HepG2 (cell line): ENCODE data around the gene TEX28. TPM values are rescaled to one million over a fixed set of nuclear protein-coding genes. Genes with fewer than 3 reads are reported as not detected.

Source experiments
- ATAC-seq: fragments of 200-7000 bp; cut with Tn5 transposase; 3 replicates; pipeline ENCODE4 v1.9.1; 2020; ENCODE audit warnings: mild to moderate bottlenecking, moderate library complexity
- BruUV-seq: library from RNA; stranded (reverse); fragments of 400-500 nt; replicated peaks from 2 replicates; lab custom pipeline; 2021; lab: Mats Ljungman, UMichigan
- CTCF ChIA-PET: fragments of 300-600 bp; formaldehyde crosslinking; extraction: SDS; loops from one replicate; lab custom pipeline; 2021; ENCODE audit warnings: low total read pairs, inconsistent platforms, low intra/inter-chr PET ratio; lab: Yijun Ruan, JAX
- POLR2A ChIA-PET: fragments of 350-600 bp; sonication (Branson Sonifier 250); formaldehyde crosslinking; loops from one replicate; lab custom pipeline; 2020; ENCODE audit warnings: antibody characterized with exemption, inconsistent platforms; lab: Yijun Ruan, JAX
- DNase-seq: peaks from one replicate; pipeline ENCODE4 v3.0.0-alpha.2; 2015; ENCODE audit warnings: low spot score
- FAIRE-seq: peaks from 3 replicates; lab custom pipeline; 2011; peaks lifted over from hg19 to GRCh38; lab: Jason Lieb, UNC
- H2AFZ ChIP-seq: one replicate; pipeline ENCODE4 v1.6.1; 2011; ENCODE audit warnings: low read length, inconsistent platforms
- H3K27ac ChIP-seq: fragments of 300-600 bp; 3 replicates; pipeline ENCODE4 v1.8.0; 2011; ENCODE audit warnings: mixed run types, mild to moderate bottlenecking, mixed read lengths, low read length, inconsistent platforms; ENCODE audit not compliant: insufficient read depth; ENCODE audit errors: extremely low read length
- H3K27me3 ChIP-seq, 2 experiments: fragments of 200-600 bp in 1 of 2; 2 replicates in 1 of 2; 3 replicates in 1 of 2; pipeline versions ENCODE4 v1.6.0 to v1.8.0; 2011; ENCODE audit warnings: low read length in 2 of 2, mild to moderate bottlenecking in 2 of 2, moderate library complexity in 2 of 2, inconsistent platforms in 1 of 2; ENCODE audit not compliant: insufficient read depth in 2 of 2, control insufficient read depth in 1 of 2
- H3K36me3 ChIP-seq, 2 experiments: fragments of 200-600 bp in 1 of 2; replicated peaks in 1 of 2; 2 replicates in 1 of 2; 3 replicates in 1 of 2; pipeline versions ENCODE4 v1.5.1 to v1.8.0; 2011; ENCODE audit warnings: low read length in 2 of 2, inconsistent platforms in 1 of 2; ENCODE audit not compliant: insufficient read depth in 2 of 2, control insufficient read depth in 1 of 2
- H3K4me1 ChIP-seq: 2 replicates; pipeline ENCODE4 v1.5.1; 2012; ENCODE audit warnings: low read length, inconsistent platforms; ENCODE audit not compliant: insufficient read depth
- H3K4me2 ChIP-seq: 2 replicates; pipeline ENCODE4 v1.6.0; 2011; ENCODE audit warnings: low read depth, low read length, inconsistent platforms
- H3K4me3 ChIP-seq, 3 experiments: fragments of 200-600 bp in 1 of 3; sonication (generic), shearing (Covaris generic) in 1 of 3; replicated peaks in 1 of 3; 2 replicates each; pipeline ENCODE4 v1.5.1; 2011 to 2016; ENCODE audit warnings: low read length in 3 of 3, inconsistent platforms in 2 of 3, low read depth in 2 of 3, mild to moderate bottlenecking in 2 of 3, control low read depth in 1 of 3, mixed read lengths in 1 of 3; ENCODE audit not compliant: insufficient read depth in 1 of 3
- H3K79me2 ChIP-seq: one replicate; pipeline ENCODE4 v1.6.1; 2011; ENCODE audit warnings: low read length, inconsistent platforms; ENCODE audit not compliant: insufficient read depth
- H3K9ac ChIP-seq: 2 replicates; pipeline ENCODE4 v1.6.0; 2011; ENCODE audit warnings: mild to moderate bottlenecking, low read depth, low read length, inconsistent platforms; ENCODE audit not compliant: insufficient read depth
- H3K9me3 ChIP-seq: 2 replicates; pipeline ENCODE4 v1.5.1; 2012; ENCODE audit warnings: mild to moderate bottlenecking, low read length
- H4K20me1 ChIP-seq: 2 replicates; pipeline ENCODE4 v1.6.0; 2011; ENCODE audit warnings: inconsistent platforms, mild to moderate bottlenecking, low read length, moderate library complexity; ENCODE audit not compliant: insufficient read depth
- CC2D1A ChIP-seq: sonication (generic); formaldehyde crosslinking; IDR thresholded peaks from 2 replicates; pipeline ENCODE4 v1.8.1; 2023; ENCODE audit warnings: mild to moderate bottlenecking, missing genetic modification reagents
- HNRNPH1 ChIP-seq: fragments of 200-400 bp; formaldehyde crosslinking; optimal IDR thresholded peaks from 2 replicates; pipeline ENCODE3; 2017; ENCODE audit warnings: mild to moderate bottlenecking, low read depth, low read length
- KLF13 ChIP-seq: sonication (generic); formaldehyde crosslinking; IDR thresholded peaks from 2 replicates; pipeline ENCODE4 v1.4.0; 2020; ENCODE audit warnings: mild to moderate bottlenecking, missing genetic modification reagents
- PHF20 ChIP-seq: sonication (generic); formaldehyde crosslinking; IDR thresholded peaks from 2 replicates; pipeline ENCODE4 v1.5.0; 2020; ENCODE audit warnings: mild to moderate bottlenecking, missing genetic modification reagents
- SMYD3 ChIP-seq: sonication (generic); formaldehyde crosslinking; IDR thresholded peaks from 2 replicates; pipeline ENCODE4 v1.8.1; 2023; ENCODE audit warnings: mild to moderate bottlenecking, missing genetic modification reagents
- ZBTB44 ChIP-seq: sonication (generic); formaldehyde crosslinking; IDR thresholded peaks from 2 replicates; pipeline ENCODE4 v1.4.0; 2020; ENCODE audit warnings: missing genetic modification reagents
- ZKSCAN5 ChIP-seq: sonication (generic); formaldehyde crosslinking; IDR thresholded peaks from 2 replicates; pipeline ENCODE4 v1.5.1; 2020; ENCODE audit warnings: mild to moderate bottlenecking, missing genetic modification reagents
- ZNF703 ChIP-seq: sonication (generic); formaldehyde crosslinking; IDR thresholded peaks from 2 replicates; pipeline ENCODE4 v1.5.1; 2020; ENCODE audit warnings: missing genetic modification reagents, mild to moderate bottlenecking, moderate library complexity, borderline replicate concordance
- WGBS: methylation state at CpG from one replicate; pipeline ENCODE4 v1.1.6; 2017; ENCODE audit warnings: low lambda C conversion rate; 5-methylcytosine and 5-hydroxymethylcytosine counted together
- in situ Hi-C: cut with HindIII; loops from 2 replicates; pipeline ENCODE4 v1.10.0; 2017; ENCODE audit warnings: low pct_unique_long_range_greater_than_20kb; ENCODE audit not compliant: extremely low pct_ligation_motif_present
- intact Hi-C: fragments of 100-400 bp; cut with micrococcal nuclease; formaldehyde crosslinking; loops from one replicate; pipeline ENCODE4 v1.10.0; 2022; ENCODE audit not compliant: unreplicated experiment
- polyA plus RNA-seq, 8 experiments: library from polyadenylated mRNA; depleted of rRNA in 3 of 8; stranded (reverse) in 7 of 8; unstranded in 1 of 8; fragments of >200 nt; fragmentation: Illumina TruSeq in 4 of 8; extraction: Trizol in 4 of 8; gene quantifications; 2 replicates each; pipeline versions ENCODE4 v1.2.1 to v1.2.3, GENCODE V29; 2011 to 2016; ENCODE audit warnings: low read depth in 4 of 8, missing spikeins in 1 of 8, mixed read lengths in 1 of 8; ENCODE audit not compliant: insufficient read depth in 1 of 8
- total RNA-seq, 5 experiments: library from RNA; depleted of rRNA; stranded (reverse); fragments of >200 nt; fragmentation: Illumina TruSeq; extraction: Trizol; gene quantifications; 2 replicates each; pipeline ENCODE4 v1.2.3, GENCODE V29; 2016; ENCODE audit warnings: low read depth in 1 of 5
- TF ChIP-seq, protein P1 (sequence below): sonication (generic); formaldehyde crosslinking; IDR thresholded peaks from 2 replicates; pipeline ENCODE4 v1.5.0; 2020; ENCODE audit warnings: mild to moderate bottlenecking, missing genetic modification reagents, borderline replicate concordance
- TF ChIP-seq, protein P2 (sequence below), 2 experiments: fragments of 450-650 bp in 1 of 2; sonication (generic) in 1 of 2; formaldehyde crosslinking; IDR thresholded peaks; 2 replicates each; pipeline versions ENCODE4 v1.5.0 to v1.8.0; 2020 to 2022; ENCODE audit warnings: mild to moderate bottlenecking in 1 of 2, missing genetic modification reagents in 1 of 2

TEX28 gene
- total and polyA plus RNA-seq, 2 of the 13 experiments (the other 11 are each of a cell fraction or from before 2014, with no cell fraction given): not detected

- TF ChIP-seq, protein P1, sequence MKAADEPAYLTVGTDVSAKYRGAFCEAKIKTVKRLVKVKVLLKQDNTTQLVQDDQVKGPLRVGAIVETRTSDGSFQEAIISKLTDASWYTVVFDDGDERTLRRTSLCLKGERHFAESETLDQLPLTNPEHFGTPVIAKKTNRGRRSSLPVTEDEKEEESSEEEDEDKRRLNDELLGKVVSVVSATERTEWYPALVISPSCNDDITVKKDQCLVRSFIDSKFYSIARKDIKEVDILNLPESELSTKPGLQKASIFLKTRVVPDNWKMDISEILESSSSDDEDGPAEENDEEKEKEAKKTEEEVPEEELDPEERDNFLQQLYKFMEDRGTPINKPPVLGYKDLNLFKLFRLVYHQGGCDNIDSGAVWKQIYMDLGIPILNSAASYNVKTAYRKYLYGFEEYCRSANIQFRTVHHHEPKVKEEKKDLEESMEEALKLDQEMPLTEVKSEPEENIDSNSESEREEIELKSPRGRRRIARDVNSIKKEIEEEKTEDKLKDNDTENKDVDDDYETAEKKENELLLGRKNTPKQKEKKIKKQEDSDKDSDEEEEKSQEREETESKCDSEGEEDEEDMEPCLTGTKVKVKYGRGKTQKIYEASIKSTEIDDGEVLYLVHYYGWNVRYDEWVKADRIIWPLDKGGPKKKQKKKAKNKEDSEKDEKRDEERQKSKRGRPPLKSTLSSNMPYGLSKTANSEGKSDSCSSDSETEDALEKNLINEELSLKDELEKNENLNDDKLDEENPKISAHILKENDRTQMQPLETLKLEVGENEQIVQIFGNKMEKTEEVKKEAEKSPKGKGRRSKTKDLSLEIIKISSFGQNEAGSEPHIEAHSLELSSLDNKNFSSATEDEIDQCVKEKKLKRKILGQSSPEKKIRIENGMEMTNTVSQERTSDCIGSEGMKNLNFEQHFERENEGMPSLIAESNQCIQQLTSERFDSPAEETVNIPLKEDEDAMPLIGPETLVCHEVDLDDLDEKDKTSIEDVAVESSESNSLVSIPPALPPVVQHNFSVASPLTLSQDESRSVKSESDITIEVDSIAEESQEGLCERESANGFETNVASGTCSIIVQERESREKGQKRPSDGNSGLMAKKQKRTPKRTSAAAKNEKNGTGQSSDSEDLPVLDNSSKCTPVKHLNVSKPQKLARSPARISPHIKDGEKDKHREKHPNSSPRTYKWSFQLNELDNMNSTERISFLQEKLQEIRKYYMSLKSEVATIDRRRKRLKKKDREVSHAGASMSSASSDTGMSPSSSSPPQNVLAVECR (CRISPR knock-in tag): no peak
- no peak for TF ChIP-seq HNRNPH1
- no peak for TF ChIP-seq KLF13 (CRISPR knock-in tag)
- TF ChIP-seq ZBTB44 (CRISPR knock-in tag): no peak
- TF ChIP-seq PHF20 (CRISPR knock-in tag): no peak
These were observed 37.6 kb upstream of the TEX28 start (continued) for GRCh38 chrX:154332561-154332960.

DNA sequence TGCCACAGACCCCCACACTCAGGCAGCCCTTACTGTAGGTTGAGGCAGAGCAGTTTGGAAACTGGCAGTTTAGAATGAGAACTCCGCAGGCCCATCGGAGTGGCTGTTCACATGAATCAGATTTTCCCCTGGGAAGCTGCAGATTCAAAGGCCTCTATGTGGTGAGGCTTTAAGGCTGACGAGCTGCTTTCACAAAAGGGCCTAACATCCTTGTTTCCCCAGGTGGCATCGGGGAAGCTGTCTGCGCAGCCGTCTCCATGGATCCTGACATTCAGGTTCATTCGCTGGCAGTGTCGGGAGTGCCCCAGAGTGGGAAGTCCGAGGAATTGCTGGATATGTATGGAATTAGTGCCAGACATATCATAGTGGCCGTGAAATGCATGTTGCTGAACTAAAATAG lies 34.4 kb upstream of the TEX28 start:
- WGBS: 0% methylated on average over 1 of the region's 10 CpGs
- Histone ChIP-seq H3K27me3 (peaks cover 2 to 35% of the 10 kb centered on the region in 2 experiments; a peak in 4 of 5 replicates), H4K20me1 (no peaks in the 10 kb centered on the region), H3K27ac (no peak overlapping the region), H2AFZ (no peak overlapping the region)
- CTCF ChIA-PET: no interaction called here
- TF ChIP-seq, protein P2, sequence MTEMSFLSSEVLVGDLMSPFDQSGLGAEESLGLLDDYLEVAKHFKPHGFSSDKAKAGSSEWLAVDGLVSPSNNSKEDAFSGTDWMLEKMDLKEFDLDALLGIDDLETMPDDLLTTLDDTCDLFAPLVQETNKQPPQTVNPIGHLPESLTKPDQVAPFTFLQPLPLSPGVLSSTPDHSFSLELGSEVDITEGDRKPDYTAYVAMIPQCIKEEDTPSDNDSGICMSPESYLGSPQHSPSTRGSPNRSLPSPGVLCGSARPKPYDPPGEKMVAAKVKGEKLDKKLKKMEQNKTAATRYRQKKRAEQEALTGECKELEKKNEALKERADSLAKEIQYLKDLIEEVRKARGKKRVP (CRISPR knock-in tag; IDR thresholded peaks at IDR 0.05): no peak
- TF ChIP-seq ZKSCAN5 (CRISPR knock-in tag) (no peak), SMYD3 (CRISPR knock-in tag) (no peak), ZNF703 (CRISPR knock-in tag) (no peak), CC2D1A (CRISPR knock-in tag) (no peak)
- TF ChIP-seq, all 625 proteins: peak for 0
- DNase-seq: no peak
- FAIRE-seq: no peak
- intact Hi-C loops (no loop called here), in situ Hi-C loops (no loop called here)
- no peaks in the 10 kb centered on the region for H3K79me2 ChIP-seq
- H3K9ac ChIP-seq: no peak overlapping the region
- no peak for ATAC-seq
- no peaks in the 10 kb centered on the region for H3K9me3 ChIP-seq
- POLR2A ChIA-PET: no interaction called here
- H3K36me3 ChIP-seq: no peaks in the 10 kb centered on the region
- no TSS peak for BruUV-seq
- H3K4me3 ChIP-seq: no peak overlapping the region
- no peak overlapping the region for H3K4me2 ChIP-seq
- no peaks in the 10 kb centered on the region for H3K4me1 ChIP-seq
